Right atrium auricular region (tissue), 2 donors: ENCODE results near the gene PRSS57. TPM values are rescaled to one million over a fixed set of nuclear protein-coding genes. Genes with fewer than 3 reads are reported as not detected.

Source experiments
- DNase-seq: peaks from one replicate; pipeline ENCODE4 v3.0.0-alpha.2; 2019; ENCODE audit warnings: low spot score
- H3K27ac ChIP-seq, 2 donors: fragments of 200-600 bp; sonication (generic); 1 replicate in 1 of 2; 2 replicates in 1 of 2; pipeline ENCODE4 v1.5.1; 2016 to 2019
- H3K27me3 ChIP-seq, 2 donors: fragments of 200-600 bp; sonication (generic); one replicate each; pipeline versions ENCODE4 v1.5.1 to v1.6.0; 2017 to 2019
- H3K36me3 ChIP-seq: fragments of 200-600 bp; sonication (generic); one replicate; pipeline ENCODE4 v1.5.1; 2016
- H3K4me1 ChIP-seq, 2 donors: fragments of 200-600 bp; sonication (generic); one replicate each; pipeline versions ENCODE4 v1.5.1 to v1.6.0; 2017 to 2019
- H3K4me3 ChIP-seq, 2 donors: fragments of 200-600 bp; sonication (generic); 1 replicate in 1 of 2; 2 replicates in 1 of 2; pipeline ENCODE4 v1.5.1; 2017 to 2019; ENCODE audit warnings: mild to moderate bottlenecking in 1 of 2, moderate library complexity in 1 of 2
- H3K9me3 ChIP-seq, 2 donors: fragments of 200-600 bp; sonication (generic); one replicate each; pipeline ENCODE4 v1.5.1; 2019
- CTCF ChIP-seq, 2 donors: fragments of 200-600 bp; sonication (generic); IDR thresholded peaks; one replicate each; pipeline ENCODE4 v1.5.1; 2019; ENCODE audit warnings: antibody characterized with exemption in 2 of 2
- total RNA-seq, 2 donors: library from RNA; depleted of rRNA; stranded (reverse); fragments of >200 nt; gene quantifications; one replicate each; pipeline ENCODE4 v1.1.0, GENCODE V29; 2016

PRSS57 gene
- total RNA-seq, 2 donors from 2014 or later, result not detected

DNA sequence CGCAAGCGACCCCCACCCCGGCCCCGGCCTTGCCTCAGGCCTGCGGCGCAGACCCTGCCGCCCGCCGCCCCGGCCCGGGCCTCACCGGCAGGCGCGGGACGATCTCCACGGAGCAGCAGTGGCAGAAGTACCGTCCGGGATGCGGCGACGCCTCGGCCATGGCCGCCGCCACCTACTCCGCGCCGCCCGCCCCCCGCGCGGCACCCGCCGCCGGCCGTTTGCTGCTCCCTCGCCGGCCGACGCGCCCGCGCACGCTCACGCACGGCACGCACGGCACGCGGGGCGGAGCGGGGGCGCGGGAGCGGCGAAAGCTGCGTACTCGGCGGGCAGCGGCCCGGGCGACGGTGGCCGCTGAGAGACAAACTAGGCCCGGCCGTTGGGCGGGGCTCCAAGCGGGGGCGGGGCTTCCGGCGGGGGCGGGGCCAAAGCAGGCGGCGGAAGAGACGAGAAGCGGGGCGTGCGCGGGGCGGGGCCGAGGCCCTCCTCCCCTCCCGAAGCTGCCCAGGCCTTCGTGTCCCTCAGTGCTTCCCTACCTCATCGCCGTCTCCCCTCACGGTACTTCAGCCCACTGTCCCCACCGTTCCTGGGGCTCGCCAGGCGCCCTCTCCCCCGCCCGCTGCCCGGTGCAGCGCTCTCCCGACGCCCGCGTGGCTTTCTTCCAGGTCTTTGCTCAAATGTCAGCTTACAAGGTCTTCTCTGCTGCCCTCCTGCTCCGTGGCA, 32.1 kb downstream of the PRSS57 start, which contains the start of gene RNF126:
RNF126 (minus strand) TSS at position 253 of the 720 bp plus-strand sequence; CDS start at position 160, 93 bp downstream.
- Histone ChIP-seq H3K36me3 (no peaks in the 10 kb centered on the region), H3K4me3 (peak within 1 kb of the TSS; percentile 93 to 100), H3K27ac (peak within 1 kb of the TSS; percentile 94 to 96), H3K9me3 (no peaks in the 10 kb centered on the region), H3K27me3 (no peaks in the 10 kb centered on the region), H3K4me1 (peaks cover 0 to 62% of the 10 kb centered on the region in 2 donors)
- TF ChIP-seq CTCF (IDR thresholded peaks at IDR 0.05), result no peak
- peak; percentile 94 for DNase-seq

GRCh38 chr19:662207-662961, 32.9 kb downstream of the PRSS57 start:
- Histone ChIP-seq H3K36me3 (no peaks in the 10 kb centered on the region), H3K4me3 (peak overlapping the region; percentile 93 to 100), H3K9me3 (no peaks in the 10 kb centered on the region), H3K4me1 (peaks cover 0 to 70% of the 10 kb centered on the region in 2 donors), H3K27me3 (no peaks in the 10 kb centered on the region), H3K27ac (peak overlapping the region; percentile 90 to 92)
- TF ChIP-seq CTCF (IDR thresholded peaks at IDR 0.05), result no peak
- no peak for DNase-seq

GRCh38 chr19:661427-662196, 33.6 kb downstream of the PRSS57 start:
- no peaks in the 10 kb centered on the region for H3K36me3 ChIP-seq
- H3K4me1 ChIP-seq, result peaks cover 0 to 78% of the 10 kb centered on the region in 2 donors
- peak overlapping the region; percentile 93 to 100 for H3K4me3 ChIP-seq
- no peak for DNase-seq
- no peaks in the 10 kb centered on the region for H3K27me3 ChIP-seq
- no peak for TF ChIP-seq CTCF (IDR thresholded peaks at IDR 0.05)
- H3K9me3 ChIP-seq, result no peaks in the 10 kb centered on the region
- H3K27ac ChIP-seq, result peak overlapping the region; percentile 90 to 92

- DNase-seq, result no peak
- Histone ChIP-seq H3K9me3 (no peaks in the 10 kb centered on the region), H3K4me3 (peak overlapping the region in 1 of 2 donors; percentile 100)
These were observed 34.3 kb downstream of the PRSS57 start for GRCh38 chr19:660793-661426.

More at GRCh38 chr19:660793-661426, 34.3 kb downstream of the PRSS57 start:
- Histone ChIP-seq H3K36me3 (no peaks in the 10 kb centered on the region), H3K4me1 (peaks cover 0 to 81% of the 10 kb centered on the region in 2 donors), H3K27ac (peak overlapping the region; percentile 90 to 92), H3K27me3 (no peaks in the 10 kb centered on the region)
- TF ChIP-seq CTCF (IDR thresholded peaks at IDR 0.05), result no peak
